Right renal cortex interstitium (tissue), 3 donors: ENCODE measurements around the gene PRR30. TPM values are rescaled to one million over a fixed set of nuclear protein-coding genes. Genes with fewer than 3 reads are reported as not detected.
A peak's percentile ranks its signal among the peaks of the same experiment; 100 is the strongest.

Experiments
- DNase-seq, 3 donors: peaks; one replicate each; pipeline ENCODE4 v3.0.0-alpha.2; 2013; ENCODE audit warnings: low read depth in 3 of 3, low spot score in 2 of 3
- polyA plus RNA-seq, 3 donors: library from polyadenylated mRNA; unstranded; fragments of 120-200 nt; gene quantifications; one replicate each; pipeline ENCODE4 v1.2.1, GENCODE V29; 2013; ENCODE audit not compliant: insufficient read length in 3 of 3

PRR30 gene
- polyA plus RNA-seq, 3 donors, result not detected

DNA sequence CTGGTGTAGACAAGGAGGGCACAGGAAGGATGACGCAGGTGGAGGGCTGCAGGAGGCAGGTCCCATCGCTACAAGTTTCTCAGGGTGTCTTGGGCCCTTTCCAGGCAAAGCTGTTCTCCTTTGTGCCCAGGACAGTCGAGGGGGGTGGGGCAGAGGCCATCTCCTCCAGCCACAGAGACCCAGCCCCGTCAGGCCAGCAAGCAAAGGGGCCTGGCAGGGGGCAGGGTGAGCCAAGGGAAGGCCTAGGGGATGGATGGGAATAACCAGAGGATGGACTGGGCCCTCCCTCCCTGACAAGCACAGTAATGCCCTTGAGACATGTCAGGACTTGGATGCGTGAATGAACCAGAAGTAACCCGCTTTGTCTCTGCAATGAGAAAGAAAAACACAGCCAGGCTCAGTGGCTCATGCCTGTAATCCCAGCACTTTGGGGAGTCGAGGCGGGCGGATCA, 15.9 kb upstream of the PRR30 start:
- DNase-seq, result no peak

DNA sequence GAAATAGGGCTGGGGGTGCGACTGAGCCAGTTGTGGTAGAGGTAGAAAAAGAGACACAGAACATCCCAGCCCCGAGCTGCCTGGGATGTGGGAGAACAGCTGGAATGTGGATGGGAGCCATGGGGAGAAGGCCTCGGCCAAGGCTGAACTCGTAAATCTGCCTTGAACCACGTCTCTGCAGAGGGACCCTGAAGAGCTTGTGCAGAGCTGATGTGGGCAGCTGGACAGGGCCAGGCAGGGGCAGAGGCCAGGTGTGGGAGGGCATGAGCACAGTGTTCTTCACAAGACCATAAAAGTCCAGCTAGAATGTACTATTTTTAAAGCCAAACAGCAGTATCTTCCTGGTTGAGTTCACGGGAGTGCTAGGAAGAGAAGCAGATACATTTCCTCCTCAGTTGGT, 15.3 kb upstream of the PRR30 start:
- peak in 1 of 3 donors; percentile 30 for DNase-seq

DNA sequence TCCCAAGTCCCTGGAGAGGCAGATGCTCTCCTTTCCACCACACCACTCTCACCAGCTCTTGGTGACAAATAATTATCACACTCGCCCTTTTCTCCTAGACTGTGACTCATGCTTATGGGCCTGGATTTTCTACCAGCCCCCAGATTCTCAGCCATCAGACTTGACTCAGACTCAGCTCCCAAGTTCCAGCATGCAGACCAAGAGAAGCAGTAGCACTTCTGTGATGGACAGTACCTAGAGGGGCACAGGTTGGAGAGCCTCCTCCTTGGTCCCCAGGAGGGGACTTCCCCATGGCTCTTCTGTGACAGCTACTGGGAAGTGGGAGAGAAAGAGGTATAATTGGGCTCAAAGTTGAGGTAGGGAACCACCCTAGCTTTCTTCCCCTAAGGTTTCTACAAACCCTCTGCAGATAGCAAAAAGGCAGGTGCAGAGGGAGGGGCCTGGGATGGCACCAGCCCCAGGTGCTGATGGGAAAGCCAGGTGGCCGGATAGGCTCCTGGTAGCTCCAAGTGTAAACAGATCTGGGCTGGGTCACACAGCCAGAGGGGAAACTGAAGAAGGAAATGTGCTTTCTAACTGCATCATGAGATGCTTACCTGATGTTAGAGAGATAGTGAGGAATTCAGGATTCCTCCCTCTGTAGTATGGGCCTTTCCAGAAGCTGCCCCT, 13.7 kb upstream of the PRR30 start:
- DNase-seq, result no peak

DNA sequence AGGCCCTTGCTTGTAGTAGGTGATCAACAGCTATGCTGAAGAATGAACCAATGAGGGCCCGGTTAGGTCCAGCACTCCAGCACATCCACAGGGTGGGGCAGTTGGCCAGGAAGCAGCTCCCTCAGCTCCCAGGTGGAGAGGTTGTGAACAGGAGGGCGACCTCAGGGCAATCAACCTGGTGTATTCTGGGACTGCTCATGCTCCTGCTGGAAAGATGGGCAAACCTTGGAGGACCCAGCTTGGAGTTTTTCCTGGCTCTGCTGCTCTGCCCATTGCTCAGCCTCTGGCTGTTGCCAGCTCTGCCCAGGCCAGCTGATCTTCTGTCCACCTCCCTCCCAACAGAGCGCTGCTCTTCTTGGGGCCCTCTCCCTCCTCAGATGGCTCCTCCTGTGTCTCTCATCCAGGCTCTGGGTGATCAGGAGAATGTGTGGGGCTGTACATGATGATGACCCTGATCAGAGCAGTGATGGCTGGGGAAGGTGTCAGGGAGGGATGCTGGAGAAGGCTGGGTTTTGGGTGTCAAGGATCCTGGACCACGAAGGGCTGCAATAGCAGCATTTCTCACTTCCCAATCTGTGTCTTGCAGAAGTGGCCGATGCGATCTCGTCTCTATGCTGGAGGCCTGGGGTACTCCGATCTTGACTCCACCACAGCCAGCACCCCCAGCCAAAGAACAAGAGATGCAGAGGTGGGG, 13.0 kb upstream of the PRR30 start:
- no peak for DNase-seq

DNA sequence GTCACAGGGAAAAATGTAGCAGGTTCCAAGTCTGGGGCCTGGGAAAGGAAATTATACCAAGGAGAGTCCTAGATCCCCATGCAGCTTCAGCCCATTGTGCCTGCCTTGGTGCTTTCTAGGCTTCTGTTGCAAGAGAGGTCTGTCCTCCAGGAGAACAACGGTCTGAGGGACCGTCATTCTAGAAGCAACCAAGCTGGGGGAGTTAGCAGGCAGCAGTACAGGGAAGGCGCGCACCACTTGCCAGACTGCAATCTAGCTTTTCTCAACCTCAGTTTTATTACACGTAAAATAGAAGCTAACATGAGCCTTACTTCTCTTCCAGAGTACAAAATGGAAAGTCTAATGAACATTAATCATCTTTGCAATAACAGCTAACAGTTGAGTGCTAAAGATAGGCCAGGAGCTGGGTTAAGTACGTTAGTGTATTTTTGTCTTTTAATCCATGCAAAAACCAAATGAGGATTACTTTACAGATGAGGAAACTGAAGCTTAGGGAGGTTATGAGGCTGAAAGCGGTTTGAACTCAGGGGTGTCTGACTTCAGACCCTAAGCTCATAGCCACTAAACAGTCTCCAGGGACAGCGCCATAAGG, 11.5 kb upstream of the PRR30 start:
- DNase-seq, result no peak

DNA sequence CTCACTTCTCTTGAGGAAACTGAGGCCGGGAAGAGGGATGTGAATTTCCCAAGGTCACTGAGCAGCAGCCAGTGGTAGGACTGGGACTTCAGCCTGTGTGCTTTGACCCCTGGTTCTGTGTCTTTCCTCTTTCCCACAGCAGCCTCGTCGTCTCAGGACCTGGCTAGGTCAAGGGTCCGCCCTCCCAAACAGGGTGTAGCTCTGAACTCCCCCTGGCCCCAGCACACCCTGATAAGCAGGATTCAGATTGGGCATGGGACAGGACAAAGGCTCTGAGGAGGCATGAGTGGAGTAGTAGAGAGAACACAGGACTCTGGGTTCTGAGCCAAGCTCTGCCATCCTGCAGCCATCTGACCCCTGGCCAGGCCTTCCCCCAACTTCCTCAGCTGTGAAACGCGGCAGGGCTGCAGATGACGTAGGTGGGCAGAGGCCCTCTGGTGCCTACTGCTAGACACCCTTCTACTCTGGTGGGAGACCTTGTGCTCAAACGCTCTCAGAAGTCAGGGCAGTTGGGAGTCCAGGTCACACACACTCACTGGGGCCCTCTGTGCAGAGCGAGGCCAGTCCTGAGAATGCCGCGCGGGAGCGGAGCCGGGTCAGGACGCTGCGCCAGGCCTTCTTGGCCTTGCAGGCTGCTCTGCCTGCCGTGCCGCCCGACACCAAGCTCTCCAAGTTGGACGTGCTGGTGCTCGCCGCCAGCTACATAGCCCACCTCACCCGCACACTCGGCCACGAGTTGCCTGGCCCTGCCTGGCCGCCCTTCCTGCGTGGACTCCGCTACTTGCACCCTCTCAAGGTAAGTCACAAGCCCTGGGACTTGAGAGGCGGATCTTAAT, 10.6 kb upstream of the PRR30 start:
- no peak for DNase-seq

DNA sequence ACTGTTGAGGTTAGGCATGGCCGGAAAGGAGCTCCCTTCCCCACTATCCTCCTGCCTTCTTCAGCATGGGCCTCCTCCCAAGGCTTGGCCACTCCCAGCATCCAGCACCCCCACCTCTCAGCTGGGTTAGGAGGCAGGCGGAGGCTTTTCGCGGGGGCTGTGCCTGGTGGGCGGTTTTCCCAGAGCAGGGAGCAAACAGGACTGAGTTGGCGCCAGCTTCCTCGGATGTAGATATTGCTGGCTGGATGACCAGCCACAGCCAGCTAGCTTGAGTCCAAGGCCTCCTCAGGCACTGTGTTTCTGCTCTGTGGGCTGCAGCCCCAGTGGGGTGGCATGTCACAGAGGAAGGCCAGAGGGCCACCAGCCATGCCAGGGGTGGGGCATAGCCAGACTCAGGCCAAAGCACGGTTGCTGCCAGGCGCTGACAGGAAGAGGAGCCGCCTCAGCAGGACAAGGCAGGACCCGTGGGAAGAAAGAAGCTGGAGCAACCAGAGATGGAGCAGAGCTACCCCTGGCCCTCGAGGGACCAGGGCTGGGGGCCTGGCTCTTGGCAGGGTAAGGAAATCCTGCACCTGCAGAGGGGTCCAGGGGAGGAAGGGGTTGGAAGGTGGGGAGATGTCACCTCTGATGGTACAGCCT, 9.7 kb upstream of the PRR30 start, which contains the start of gene TCF23:
Gene TCF23 (plus strand): TSS at position 204 of the 639 bp plus-strand sequence. CDS start 130 bp downstream, at position 334.
- DNase-seq, result peak in 1 of 3 donors; percentile 27

DNA sequence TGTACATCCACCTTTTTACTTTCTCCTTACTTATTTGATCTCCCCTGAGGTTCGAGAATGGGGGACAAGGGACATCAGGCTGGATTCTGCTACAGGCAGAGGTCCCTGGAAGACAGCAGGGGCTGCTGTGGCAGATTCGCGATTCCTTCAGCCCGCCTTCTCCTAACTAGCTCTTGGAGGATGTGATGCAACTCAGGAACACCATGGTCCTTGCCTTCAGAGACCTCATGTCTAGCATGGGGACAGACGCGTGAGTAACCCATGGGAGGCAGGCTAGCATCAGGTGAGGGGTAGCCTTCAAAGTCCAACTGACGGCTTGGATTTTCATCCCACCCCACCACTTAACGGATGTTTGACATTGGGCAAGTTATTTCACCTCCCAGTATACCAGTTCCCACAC, 8.7 kb upstream of the PRR30 start:
- DNase-seq, result no peak

DNA sequence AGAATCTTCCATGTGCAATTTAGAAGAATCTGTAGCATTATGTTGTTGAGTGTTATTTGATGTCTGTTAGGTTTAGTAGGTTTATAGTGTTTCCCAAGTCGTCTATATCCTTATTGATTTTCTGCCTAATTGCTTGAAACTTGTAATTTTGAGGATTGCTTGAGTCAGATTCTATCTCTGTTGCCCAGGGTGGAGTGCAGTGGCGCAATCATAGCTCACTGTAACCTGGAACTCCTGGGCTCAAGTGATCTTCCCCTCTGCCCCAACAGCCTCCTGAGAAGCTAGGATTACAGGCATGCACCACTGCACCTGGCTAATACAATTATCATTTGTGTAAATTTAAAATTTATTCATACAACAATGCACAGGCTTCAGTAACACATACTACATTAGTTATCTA, 6.5 kb upstream of the PRR30 start:
- DNase-seq, result no peak

DNA sequence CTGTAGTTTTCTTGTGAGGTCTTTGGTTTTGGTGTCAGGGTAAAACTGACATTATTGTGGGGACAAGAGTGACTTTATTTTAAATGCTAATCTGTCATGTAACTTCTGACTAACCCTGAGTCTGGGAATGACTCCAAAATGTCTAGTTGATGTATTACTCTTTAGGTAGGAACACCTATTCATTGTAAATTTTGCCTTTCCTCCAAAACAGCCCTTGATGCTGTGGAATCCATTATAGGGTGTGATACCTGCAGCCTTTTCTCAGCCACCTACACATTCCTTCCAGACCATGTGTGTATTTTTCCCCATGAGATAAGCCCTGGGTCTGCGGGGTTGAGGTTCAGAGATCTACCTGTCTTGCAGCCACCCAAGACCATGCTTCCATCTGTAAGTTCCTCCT, 4.1 kb upstream of the PRR30 start:
- DNase-seq, result no peak

DNA sequence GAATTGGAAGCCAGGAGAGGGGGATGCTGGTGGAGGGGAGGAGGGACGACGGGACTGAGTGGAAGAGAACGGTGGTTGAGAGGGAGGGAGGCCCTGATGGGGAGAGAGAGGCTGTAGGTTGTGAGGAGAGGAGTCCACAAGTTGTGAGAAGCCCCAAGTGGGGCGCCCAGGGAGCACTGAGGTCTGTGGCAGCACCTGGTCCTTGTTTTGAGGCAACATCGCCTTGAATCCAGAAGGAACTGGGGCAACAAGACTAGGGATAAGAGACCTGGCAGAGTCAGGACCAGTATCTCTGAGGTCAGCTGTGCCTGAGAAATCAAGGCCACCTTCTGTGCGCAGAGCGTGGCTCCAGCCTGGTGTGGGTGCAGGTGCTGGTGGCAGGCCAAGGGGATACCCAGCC, 1.1 kb downstream of the PRR30 start:
- DNase-seq, result no peak

DNA sequence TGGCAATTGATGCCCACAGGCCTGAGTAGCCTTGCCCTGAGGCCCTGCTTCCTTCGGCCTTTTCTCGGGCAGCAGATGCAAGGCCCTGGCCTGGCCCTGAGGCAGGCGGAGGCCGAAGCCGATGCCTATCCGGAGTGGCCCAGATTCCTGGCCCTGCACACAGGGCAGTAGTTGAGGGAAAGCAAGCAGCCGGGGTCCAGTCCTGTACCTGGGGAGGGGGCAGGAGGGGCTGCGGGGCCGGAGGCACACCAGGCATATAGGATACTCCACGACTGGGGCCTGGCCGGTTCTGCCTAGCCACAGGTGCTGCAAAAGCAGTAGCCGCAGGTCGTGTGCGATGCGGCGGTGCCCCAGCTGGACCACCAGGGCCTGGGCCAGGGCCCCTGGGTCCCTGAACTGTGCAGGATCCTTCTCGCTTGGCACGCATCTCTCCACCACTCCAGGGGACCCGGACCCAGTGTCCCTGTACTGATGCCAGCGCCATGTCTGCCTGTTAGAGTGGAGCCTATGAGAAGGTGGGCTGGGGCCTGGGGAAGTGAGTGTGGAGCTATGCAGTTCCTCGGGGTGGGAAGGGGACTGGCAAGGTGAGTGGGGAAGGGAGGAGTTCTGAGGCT, 1.8 kb downstream of the PRR30 start:
- DNase-seq, result no peak

DNA sequence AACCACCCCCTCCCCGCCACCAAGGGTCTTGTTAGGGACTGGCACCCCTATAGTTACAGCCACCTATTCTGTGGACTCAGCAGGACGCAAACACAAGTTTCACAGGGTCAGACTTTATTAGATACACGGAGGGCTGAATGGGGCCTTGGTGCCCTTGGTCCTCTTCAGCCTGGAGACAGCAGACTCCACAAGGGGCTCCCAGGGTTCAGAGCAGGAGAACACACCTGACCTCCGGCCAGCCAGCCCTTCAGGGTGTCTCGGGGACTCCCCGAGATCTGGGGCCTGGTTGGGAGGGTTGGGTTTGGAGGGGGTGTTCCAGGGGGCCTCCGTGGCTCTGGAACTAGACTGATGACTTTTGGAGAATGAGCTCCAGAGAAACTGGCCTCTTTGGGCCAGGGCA, 2.5 kb downstream of the PRR30 start:
- DNase-seq, result no peak

DNA sequence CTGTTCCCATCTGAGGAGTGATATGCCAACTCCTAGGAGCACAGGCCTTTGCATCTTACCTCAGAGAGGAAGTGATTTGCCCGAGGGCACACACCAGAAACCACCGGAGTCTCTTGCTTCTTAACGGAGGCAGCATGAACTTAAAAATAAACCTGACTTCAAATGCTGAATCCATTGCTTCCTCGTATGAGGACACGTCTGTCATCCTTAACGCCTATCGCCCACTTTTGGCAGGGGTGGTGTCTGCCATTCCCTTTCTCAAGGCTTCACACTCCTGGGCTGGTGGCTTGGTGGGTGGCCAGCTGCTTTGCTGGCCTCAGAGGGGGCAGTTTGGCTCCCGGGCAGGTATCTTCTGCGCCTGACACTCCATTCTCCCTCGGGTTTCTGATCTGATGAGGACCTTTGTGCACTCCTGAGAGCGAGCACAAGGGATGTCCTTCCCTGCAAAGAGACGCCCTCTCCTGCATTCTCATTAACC, 3.7 kb downstream of the PRR30 start:
- DNase-seq, result no peak

DNA sequence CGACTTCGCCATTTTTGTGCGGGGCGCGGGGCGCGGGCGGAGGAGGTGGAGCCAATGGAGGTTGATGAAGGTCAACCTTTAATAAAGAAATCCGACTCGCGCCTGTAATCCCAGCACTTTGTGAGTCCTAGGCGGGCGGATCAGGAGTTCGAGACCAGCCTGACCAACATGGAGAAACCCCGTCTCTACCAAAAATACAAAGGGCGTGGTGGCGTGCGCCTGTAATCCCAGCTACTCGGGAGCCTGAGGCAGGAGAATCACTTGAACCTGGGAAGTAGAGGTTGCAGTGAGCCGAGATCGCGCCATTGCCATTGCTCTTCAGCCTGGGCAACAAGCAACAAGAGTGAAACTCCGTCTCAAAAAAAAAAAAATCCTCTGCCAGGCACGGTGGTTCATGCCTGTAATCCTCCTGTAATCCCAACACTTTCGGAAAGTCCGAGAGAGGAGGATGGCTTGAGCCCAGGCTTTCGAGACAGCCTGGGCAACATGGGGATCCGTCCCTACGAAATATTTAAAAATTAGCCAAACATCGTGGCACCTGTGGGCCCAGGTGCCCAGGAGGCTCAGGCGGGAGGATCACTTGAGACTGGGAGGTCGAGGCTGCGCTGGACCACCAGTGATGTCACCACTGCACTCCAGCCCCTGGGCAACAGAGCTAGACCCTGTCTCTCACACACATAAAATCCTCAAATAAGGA, 4.3 kb downstream of the PRR30 start:
- no peak for DNase-seq

DNA sequence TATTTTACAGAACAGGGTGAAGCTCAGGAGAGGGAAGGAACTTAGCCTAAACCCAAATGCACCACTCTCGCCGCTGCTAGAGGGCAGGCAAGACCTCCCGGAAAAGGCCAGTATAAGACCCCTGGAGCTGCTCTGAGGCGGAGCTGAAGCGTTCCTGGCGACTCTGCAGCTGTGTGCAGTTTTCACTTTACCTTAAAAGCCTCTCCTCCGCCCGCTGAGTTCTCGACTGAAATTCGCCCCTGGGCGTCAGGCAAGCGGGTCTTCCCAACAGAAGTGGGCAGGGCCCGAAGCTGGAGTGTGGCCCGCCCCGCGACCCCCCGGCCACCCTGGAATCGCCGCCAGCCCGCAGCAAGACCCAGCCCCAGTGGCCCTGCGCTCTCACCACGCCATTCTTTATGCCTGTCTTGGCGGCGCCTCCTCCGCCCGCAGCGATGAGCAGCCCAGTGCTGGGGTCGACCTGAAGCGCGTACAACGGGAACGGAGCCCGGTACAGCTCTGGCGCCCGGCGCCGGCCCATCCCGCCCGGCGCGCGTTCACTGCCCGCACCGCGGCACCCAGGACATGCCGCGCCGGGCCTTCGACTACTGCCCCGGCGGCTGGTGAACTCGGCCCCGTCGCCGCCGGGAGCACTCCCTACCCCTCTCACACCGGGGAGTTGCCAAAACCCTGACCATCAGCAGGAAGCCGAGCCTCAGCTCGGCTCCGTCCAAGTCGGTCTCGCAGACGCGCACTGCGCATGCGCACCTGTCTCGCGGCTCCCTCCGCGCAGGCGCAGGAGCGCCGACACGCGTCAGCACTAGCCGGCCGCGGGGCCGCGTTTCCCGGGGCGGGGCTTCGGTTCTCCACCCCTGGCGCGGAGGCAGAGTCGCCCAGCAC, 5.1 kb downstream of the PRR30 start, which contains the start of gene PREB:
Gene PREB (minus strand): TSS at position 732 of the 876 bp plus-strand sequence. CDS start 215 bp downstream, at position 517.
- peak; percentile 91 to 96 (median 91) for DNase-seq

DNA sequence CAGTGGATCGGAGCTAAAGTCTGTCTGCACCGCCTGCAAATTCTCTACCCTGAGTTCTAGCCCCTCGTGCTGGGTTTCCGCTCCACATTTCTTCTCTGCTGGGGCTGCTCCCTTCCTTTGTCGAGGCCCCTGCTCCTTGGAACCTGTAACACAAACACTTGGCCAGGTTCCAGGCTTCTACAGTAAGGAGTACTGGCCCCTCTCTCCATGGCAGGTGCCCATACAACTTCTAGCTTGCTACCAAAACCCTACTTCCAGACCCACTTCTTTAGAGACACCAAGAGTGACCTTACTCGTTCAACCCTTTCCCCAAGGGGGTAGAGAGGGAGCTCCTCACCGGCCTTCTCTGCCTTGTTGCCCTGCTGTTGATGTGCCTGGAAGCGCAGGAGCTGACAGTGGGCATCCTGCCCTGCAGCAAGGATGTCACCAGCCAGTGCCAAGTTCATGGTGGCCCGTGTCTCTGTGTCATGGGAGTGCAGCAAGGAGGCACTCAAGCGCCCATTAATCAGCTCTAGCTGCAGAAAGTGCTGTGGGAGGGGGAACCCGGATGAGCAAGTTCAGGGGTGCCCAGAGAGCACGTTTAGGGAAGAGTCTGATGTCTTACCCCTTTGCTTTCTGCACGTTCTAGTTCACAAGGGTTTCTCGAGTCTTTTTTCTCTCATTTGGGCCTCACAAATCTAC, 5.9 kb downstream of the PRR30 start:
- no peak for DNase-seq

DNA sequence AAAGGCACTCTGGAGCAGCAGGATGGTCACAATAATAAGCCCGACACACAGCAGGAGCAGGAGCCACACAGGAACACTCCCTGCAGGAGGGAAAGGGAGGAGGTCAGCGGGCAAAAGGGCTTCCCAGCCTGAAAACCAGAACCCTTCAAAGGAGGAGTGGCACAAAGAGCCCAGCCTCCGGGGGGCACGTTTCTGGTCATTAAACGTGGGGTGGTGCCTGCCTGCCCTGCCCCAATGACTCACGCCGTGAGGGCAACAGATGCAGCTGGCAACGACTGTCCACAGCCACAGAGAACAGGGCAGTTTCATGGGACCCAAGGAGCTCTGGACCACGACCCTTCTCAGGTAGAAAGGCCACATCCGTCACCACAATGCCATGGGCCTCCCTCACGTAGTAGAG, 7.8 kb downstream of the PRR30 start:
- no peak for DNase-seq
